MCF 10A (cell line): ENCODE results near the gene CHD5. TPM values are rescaled to one million over a fixed set of nuclear protein-coding genes. Genes with fewer than 3 reads are reported as not detected.
"Not testable (repeated sequence)": the region's sequence is repeated elsewhere in the genome, so short reads cannot be mapped to it uniquely, and the experiment has no call there.

Experiments
- BruUV-seq: library from RNA; stranded (reverse); fragments of 400-500 nt; replicated peaks from 2 replicates; lab custom pipeline; 2021; lab: Mats Ljungman, UMichigan
- CTCF ChIA-PET: fragments of 300-600 bp; sonication (Branson Sonifier 250); formaldehyde crosslinking; extraction: SDS; loops from one replicate; lab custom pipeline; 2021; ENCODE audit warnings: antibody characterized with exemption, inconsistent platforms; lab: Yijun Ruan, JAX
- POLR2A ChIA-PET: fragments of 300-600, 350-650 bp; sonication (Branson Sonifier 250); formaldehyde crosslinking; extraction: SDS; loops from one replicate; lab custom pipeline; 2020; ENCODE audit warnings: antibody characterized with exemption, inconsistent platforms; lab: Yijun Ruan, JAX
- DNase-seq: peaks from one replicate; pipeline ENCODE4 v3.0.0-alpha.2; 2018; ENCODE audit not compliant: unreplicated experiment
- H3K27ac Mint-ChIP-seq: one replicate; pipeline ENCODE4 v1.8.0; 2022; ENCODE audit warnings: mild to moderate bottlenecking, low read depth, mixed read lengths; ENCODE audit not compliant: unreplicated experiment
- H3K27me3 Mint-ChIP-seq: one replicate; pipeline ENCODE4 v1.8.0; 2022; ENCODE audit warnings: mixed read lengths; ENCODE audit not compliant: insufficient read depth, unreplicated experiment
- H3K36me3 Mint-ChIP-seq: one replicate; pipeline ENCODE4 v1.8.0; 2022; ENCODE audit warnings: mild to moderate bottlenecking, moderate library complexity, mixed read lengths; ENCODE audit not compliant: insufficient read depth, unreplicated experiment
- H3K4me1 Mint-ChIP-seq: one replicate; pipeline ENCODE4 v1.8.0; 2022; ENCODE audit warnings: mixed read lengths; ENCODE audit not compliant: insufficient read depth, unreplicated experiment
- H3K4me3 Mint-ChIP-seq: one replicate; pipeline ENCODE4 v1.8.0; 2022; ENCODE audit warnings: mild to moderate bottlenecking, moderate library complexity, mixed read lengths; ENCODE audit not compliant: unreplicated experiment
- H3K9me3 Mint-ChIP-seq: one replicate; pipeline ENCODE4 v1.8.0; 2022; ENCODE audit warnings: mixed read lengths; ENCODE audit not compliant: unreplicated experiment
- intact Hi-C: fragments of 100-400 bp; cut with micrococcal nuclease; formaldehyde crosslinking; loops from 2 replicates; pipeline ENCODE4 v1.14.1; 2022
- total RNA-seq: library from RNA; stranded (reverse); gene quantifications from 2 replicates; pipeline ENCODE4 v1.2.3, GENCODE V29; 2022
- TF ChIP-seq, protein P1 (sequence below): fragments of 200-600 bp; IDR thresholded peaks from one replicate; pipeline ENCODE4 v1.8.0; 2022; ENCODE audit warnings: antibody characterized with exemption, mild to moderate bottlenecking; ENCODE audit not compliant: unreplicated experiment

The CHD5 gene
- total RNA-seq, 1 experiment from 2014 or later: 0.07 TPM

DNA sequence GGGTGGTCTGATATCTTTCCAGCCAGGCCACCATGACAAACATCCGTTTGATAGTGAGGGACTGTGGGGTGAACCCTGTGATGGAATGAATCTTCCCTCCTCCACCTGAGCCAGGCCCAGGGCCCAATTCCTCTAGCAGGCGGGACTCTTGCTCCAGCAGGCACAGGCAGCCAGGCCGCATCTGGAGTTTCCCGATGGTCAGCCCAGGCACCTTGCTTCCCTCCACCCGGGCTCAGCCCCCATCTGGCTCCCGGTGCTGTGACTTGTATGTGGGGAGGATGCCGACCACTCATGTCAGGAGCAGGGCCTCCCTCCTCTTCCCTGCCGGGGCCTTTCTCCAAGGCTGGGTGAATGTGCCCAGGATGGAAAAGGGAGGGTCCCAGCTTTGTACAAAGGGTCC lies 113.4 kb downstream of the CHD5 start:
- intact Hi-C loops: no loop called here
- Mint-ChIP-seq H3K9me3 (no peaks in the 10 kb centered on the region), H3K4me3 (no peak overlapping the region), H3K36me3 (no peaks in the 10 kb centered on the region), H3K27ac (no peak overlapping the region), H3K27me3 (no peaks in the 10 kb centered on the region), H3K4me1 (no peaks in the 10 kb centered on the region)
- ChIA-PET CTCF (no interaction called here), POLR2A (no interaction called here)
- DNase-seq: no peak
- TF ChIP-seq, protein P1, sequence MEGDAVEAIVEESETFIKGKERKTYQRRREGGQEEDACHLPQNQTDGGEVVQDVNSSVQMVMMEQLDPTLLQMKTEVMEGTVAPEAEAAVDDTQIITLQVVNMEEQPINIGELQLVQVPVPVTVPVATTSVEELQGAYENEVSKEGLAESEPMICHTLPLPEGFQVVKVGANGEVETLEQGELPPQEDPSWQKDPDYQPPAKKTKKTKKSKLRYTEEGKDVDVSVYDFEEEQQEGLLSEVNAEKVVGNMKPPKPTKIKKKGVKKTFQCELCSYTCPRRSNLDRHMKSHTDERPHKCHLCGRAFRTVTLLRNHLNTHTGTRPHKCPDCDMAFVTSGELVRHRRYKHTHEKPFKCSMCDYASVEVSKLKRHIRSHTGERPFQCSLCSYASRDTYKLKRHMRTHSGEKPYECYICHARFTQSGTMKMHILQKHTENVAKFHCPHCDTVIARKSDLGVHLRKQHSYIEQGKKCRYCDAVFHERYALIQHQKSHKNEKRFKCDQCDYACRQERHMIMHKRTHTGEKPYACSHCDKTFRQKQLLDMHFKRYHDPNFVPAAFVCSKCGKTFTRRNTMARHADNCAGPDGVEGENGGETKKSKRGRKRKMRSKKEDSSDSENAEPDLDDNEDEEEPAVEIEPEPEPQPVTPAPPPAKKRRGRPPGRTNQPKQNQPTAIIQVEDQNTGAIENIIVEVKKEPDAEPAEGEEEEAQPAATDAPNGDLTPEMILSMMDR: no peak
- no TSS peak for BruUV-seq

DNA sequence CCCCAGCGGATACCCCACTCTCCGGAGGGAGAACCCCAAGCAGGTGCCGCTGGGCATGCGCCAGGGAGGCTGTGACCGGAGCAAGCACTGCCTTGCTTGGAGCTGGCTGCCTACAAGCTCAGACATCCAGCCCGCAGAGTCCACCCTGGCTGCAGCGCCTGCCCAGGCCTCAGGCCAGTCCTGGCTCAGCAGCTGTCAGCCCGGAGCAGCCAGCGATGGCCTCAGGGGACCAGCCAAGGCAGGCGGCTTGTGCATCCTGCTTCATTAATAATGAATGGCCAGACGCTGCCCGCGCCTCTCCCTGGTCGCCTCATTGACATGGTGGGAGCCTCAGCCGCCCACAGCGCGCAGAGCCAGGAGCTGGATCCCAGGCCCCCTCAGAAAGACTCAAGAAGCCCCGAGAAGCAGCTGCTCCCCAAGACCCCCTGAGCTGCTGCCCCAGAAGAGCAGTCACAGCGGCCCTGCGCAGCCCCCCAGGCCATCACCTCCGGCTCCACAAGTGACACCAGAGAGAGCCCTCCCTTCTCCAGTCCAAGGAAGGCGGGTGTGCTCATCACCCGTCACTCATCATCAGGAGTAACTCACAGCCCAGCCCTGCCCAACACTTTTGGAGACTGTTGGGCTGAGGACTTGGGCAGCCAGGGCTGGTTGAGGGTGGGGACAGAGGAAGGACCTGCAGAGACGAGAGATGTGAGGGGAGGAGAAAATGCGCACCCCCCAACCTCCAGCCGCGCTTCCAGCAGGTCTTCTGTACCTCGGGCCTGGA lies 114.8 kb downstream of the CHD5 start:
- TF ChIP-seq, protein P1: no peak
- CTCF ChIA-PET: interaction anchor here (0.8 to 1.1 kb wide), 3 partner anchors 31 to 181 kb away, joined by 3 to 5 read pairs (median 3); no protein-coding TSS in a partner anchor
- intact Hi-C loops: no loop called here

DNA sequence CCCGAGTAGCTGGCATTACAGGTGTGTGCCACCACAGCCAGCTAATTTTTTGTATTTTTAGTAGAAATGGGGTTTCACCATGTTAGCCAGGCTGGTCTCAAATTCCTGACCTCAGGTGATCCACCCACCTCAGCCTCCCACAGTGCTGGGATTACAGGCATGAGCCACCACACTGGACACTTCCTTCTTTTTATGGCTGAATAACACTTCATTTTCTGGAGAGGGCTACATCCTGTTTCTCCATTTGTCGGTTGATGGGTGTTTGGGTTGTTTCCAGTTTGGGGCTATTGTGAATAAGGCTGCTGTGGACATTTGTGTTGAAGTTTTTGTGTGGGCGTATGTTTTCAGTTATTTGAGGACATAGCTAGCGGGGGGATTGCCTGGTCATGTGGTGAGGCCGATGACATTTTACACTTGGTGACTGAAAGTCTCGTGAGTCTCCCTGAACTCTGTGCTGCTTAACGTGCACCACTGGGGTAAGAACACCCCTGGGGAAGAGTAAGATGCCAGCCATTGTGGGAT lies 116.5 kb downstream of the CHD5 start:
- H3K36me3 Mint-ChIP-seq, H3K27me3 Mint-ChIP-seq, DNase-seq, H3K27ac Mint-ChIP-seq, H3K4me1 Mint-ChIP-seq, H3K4me3 Mint-ChIP-seq, POLR2A ChIA-PET, intact Hi-C loops, H3K9me3 Mint-ChIP-seq, BruUV-seq: not testable (repeated sequence)
- CTCF ChIA-PET: interaction anchor here (0.7 kb wide), 1 partner anchor 15 kb away, joined by 6 read pairs; no protein-coding TSS in a partner anchor

More for the DNA sequence above, 114.8 kb downstream of the CHD5 start:
- H3K36me3 Mint-ChIP-seq: no peaks in the 10 kb centered on the region
- H3K9me3 Mint-ChIP-seq: no peaks in the 10 kb centered on the region
- H3K27me3 Mint-ChIP-seq: no peaks in the 10 kb centered on the region
- H3K27ac Mint-ChIP-seq: no peak overlapping the region
- no peaks in the 10 kb centered on the region for H3K4me1 Mint-ChIP-seq
- POLR2A ChIA-PET: no interaction called here
- DNase-seq: no peak
- BruUV-seq: no TSS peak
- H3K4me3 Mint-ChIP-seq: no peak overlapping the region

DNA sequence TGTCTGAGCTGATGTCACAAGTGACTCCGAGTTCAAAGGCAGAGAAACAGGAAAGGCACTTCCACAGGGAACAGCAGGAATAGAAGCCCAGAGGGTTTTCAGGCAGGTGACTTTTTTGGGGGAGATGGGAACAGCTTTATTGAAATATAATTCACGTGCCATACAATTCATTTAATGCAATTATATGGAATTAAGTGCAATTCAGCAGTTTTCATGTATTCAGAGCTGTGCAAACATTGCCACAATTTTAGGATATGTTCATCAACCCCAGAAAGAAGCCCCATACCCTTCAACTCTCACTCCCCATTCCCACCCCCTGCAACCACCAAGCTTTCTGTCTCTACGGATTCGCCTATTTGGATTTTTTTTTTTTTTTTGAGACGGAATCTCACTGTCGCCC lies 117.5 kb downstream of the CHD5 start:
- ChIA-PET POLR2A (interaction anchor here (0.6 kb wide), 1 partner anchor 88 kb away, joined by 3 read pairs; no protein-coding TSS in a partner anchor), CTCF (interaction anchor here (0.7 to 0.9 kb wide), 2 partner anchors 9 to 10 kb away, joined by 3 read pairs; no protein-coding TSS in a partner anchor)
- no peak for DNase-seq
- Mint-ChIP-seq H3K4me3 (no peak overlapping the region), H3K36me3 (no peaks in the 10 kb centered on the region), H3K27me3 (no peaks in the 10 kb centered on the region), H3K4me1 (no peaks in the 10 kb centered on the region), H3K9me3 (no peaks in the 10 kb centered on the region), H3K27ac (no peak overlapping the region)
- intact Hi-C loops: no loop called here
- TF ChIP-seq, protein P1: no peak
- no TSS peak for BruUV-seq
